ENCODE results near the gene JAZF1. TPM values are rescaled to one million over a fixed set of nuclear protein-coding genes. Genes with fewer than 3 reads are reported as not detected.

The JAZF1 gene
- total and polyA plus RNA-seq, 9 of the 15 experiments (the other 6 are each of a cell fraction or from before 2014, with no cell fraction given) = 0.04 to 0.64 (median 0.11) TPM; not detected in 3

GRCh38 chr7:28160551-28160991 is 20.0 kb downstream of the JAZF1 start (continued):
- TF ChIP-seq RREB1 (CRISPR knock-in tag; IDR thresholded peaks at IDR 0.05) (no peak), BRD4 (IDR thresholded peaks at IDR 0.05) (no peak), POU5F1 (IDR thresholded peaks at IDR 0.05; ENCODE audit: borderline replicate concordance, low read depth, low read length, partially characterized antibody) (no peak), GTF2F1 (IDR thresholded peaks at IDR 0.05; ENCODE audit: low read depth, low read length) (no peak), LEF1 (IDR thresholded peaks at IDR 0.05) (no peak), ZNF12 (CRISPR knock-in tag; IDR thresholded peaks at IDR 0.05) (no peak), PREB (CRISPR knock-in tag; IDR thresholded peaks at IDR 0.05) (no peak), ZNF140 (CRISPR knock-in tag; IDR thresholded peaks at IDR 0.05) (no peak), BHLHE40 (IDR thresholded peaks at IDR 0.05; ENCODE audit: low read length) (no peak)

All from K562 (cell line).